ENCODE data around the gene CA12.

CA12 gene

GRCh38 chr15:63369296-63369695, 12.3 kb downstream of the CA12 start:
- no peaks in the 10 kb centered on the region for H3K4me1 ChIP-seq (ENCODE audit: control insufficient read depth in 1 of 2, insufficient read depth in 2 of 2, low read length in 2 of 2)
- no peaks in the 10 kb centered on the region for H3K36me3 ChIP-seq (ENCODE audit: control insufficient read depth in 1 of 2, insufficient read depth in 2 of 2, low read length in 2 of 2)
- H3K9ac ChIP-seq (ENCODE audit: low read depth in 1 of 2, low read length in 2 of 2) = no peak overlapping the region
- H3K4me3 ChIP-seq (ENCODE audit: low read depth in 1 of 2, low read length in 2 of 2) = no peak overlapping the region
- no peaks in the 10 kb centered on the region for H3K27me3 ChIP-seq (ENCODE audit: control insufficient read depth in 1 of 2, insufficient read depth in 2 of 2, low read length in 2 of 2)
- no peak overlapping the region for H3K27ac ChIP-seq (ENCODE audit: low read depth, low read length)
- no peaks in the 10 kb centered on the region for H3K9me3 ChIP-seq (ENCODE audit: control insufficient read depth in 1 of 2, low read length in 2 of 2)

- Histone ChIP-seq H3K36me3 (ENCODE audit: control insufficient read depth in 1 of 2, insufficient read depth in 2 of 2, low read length in 2 of 2) (no peaks in the 10 kb centered on the region), H3K9me3 (ENCODE audit: control insufficient read depth in 1 of 2, low read length in 2 of 2) (no peaks in the 10 kb centered on the region), H3K4me3 (ENCODE audit: low read depth in 1 of 2, low read length in 2 of 2) (no peak overlapping the region), H3K4me1 (ENCODE audit: control insufficient read depth in 1 of 2, insufficient read depth in 2 of 2, low read length in 2 of 2) (no peaks in the 10 kb centered on the region), H3K9ac (ENCODE audit: low read depth in 1 of 2, low read length in 2 of 2) (no peak overlapping the region), H3K27me3 (ENCODE audit: control insufficient read depth in 1 of 2, insufficient read depth in 2 of 2, low read length in 2 of 2) (no peaks in the 10 kb centered on the region), H3K27ac (ENCODE audit: low read depth, low read length) (no peak overlapping the region)
These were observed 13.1 kb downstream of the CA12 start for GRCh38 chr15:63368503-63368902.

- Histone ChIP-seq H3K9ac (ENCODE audit: low read depth in 1 of 2, low read length in 2 of 2) (no peak overlapping the region), H3K4me3 (ENCODE audit: low read depth in 1 of 2, low read length in 2 of 2) (no peak overlapping the region), H3K9me3 (ENCODE audit: control insufficient read depth in 1 of 2, low read length in 2 of 2) (no peaks in the 10 kb centered on the region), H3K4me1 (ENCODE audit: control insufficient read depth in 1 of 2, insufficient read depth in 2 of 2, low read length in 2 of 2) (no peaks in the 10 kb centered on the region), H3K27me3 (ENCODE audit: control insufficient read depth in 1 of 2, insufficient read depth in 2 of 2, low read length in 2 of 2) (no peaks in the 10 kb centered on the region), H3K36me3 (ENCODE audit: control insufficient read depth in 1 of 2, insufficient read depth in 2 of 2, low read length in 2 of 2) (no peaks in the 10 kb centered on the region), H3K27ac (ENCODE audit: low read depth, low read length) (no peak overlapping the region)
These were observed 13.7 kb downstream of the CA12 start for GRCh38 chr15:63367900-63368299.

GRCh38 chr15:63367390-63367789, 14.3 kb downstream of the CA12 start:
- H3K9ac ChIP-seq (ENCODE audit: low read depth in 1 of 2, low read length in 2 of 2) = no peak overlapping the region
- H3K27ac ChIP-seq (ENCODE audit: low read depth, low read length) = no peak overlapping the region
- no peaks in the 10 kb centered on the region for H3K27me3 ChIP-seq (ENCODE audit: control insufficient read depth in 1 of 2, insufficient read depth in 2 of 2, low read length in 2 of 2)
- H3K4me3 ChIP-seq (ENCODE audit: low read depth in 1 of 2, low read length in 2 of 2) = no peak overlapping the region
- H3K4me1 ChIP-seq (ENCODE audit: control insufficient read depth in 1 of 2, insufficient read depth in 2 of 2, low read length in 2 of 2) = no peaks in the 10 kb centered on the region
- no peaks in the 10 kb centered on the region for H3K36me3 ChIP-seq (ENCODE audit: control insufficient read depth in 1 of 2, insufficient read depth in 2 of 2, low read length in 2 of 2)
- no peaks in the 10 kb centered on the region for H3K9me3 ChIP-seq (ENCODE audit: control insufficient read depth in 1 of 2, low read length in 2 of 2)

- Histone ChIP-seq H3K4me1 (ENCODE audit: control insufficient read depth in 1 of 2, insufficient read depth in 2 of 2, low read length in 2 of 2) (no peaks in the 10 kb centered on the region), H3K27ac (ENCODE audit: low read depth, low read length) (no peak overlapping the region), H3K9ac (ENCODE audit: low read depth in 1 of 2, low read length in 2 of 2) (no peak overlapping the region), H3K36me3 (ENCODE audit: control insufficient read depth in 1 of 2, insufficient read depth in 2 of 2, low read length in 2 of 2) (no peaks in the 10 kb centered on the region), H3K27me3 (ENCODE audit: control insufficient read depth in 1 of 2, insufficient read depth in 2 of 2, low read length in 2 of 2) (no peaks in the 10 kb centered on the region), H3K9me3 (ENCODE audit: control insufficient read depth in 1 of 2, low read length in 2 of 2) (no peaks in the 10 kb centered on the region), H3K4me3 (ENCODE audit: low read depth in 1 of 2, low read length in 2 of 2) (no peak overlapping the region)
These were observed 15.2 kb downstream of the CA12 start for GRCh38 chr15:63366451-63366850.

- H3K27ac ChIP-seq (ENCODE audit: low read depth, low read length) = no peak overlapping the region
- no peaks in the 10 kb centered on the region for H3K4me1 ChIP-seq (ENCODE audit: control insufficient read depth in 1 of 2, insufficient read depth in 2 of 2, low read length in 2 of 2)
These were observed 16.4 kb downstream of the CA12 start for GRCh38 chr15:63365273-63365680.

GRCh38 chr15:63364399-63365272, 17.0 kb downstream of the CA12 start:
- Histone ChIP-seq H3K9ac (ENCODE audit: low read depth in 1 of 2, low read length in 2 of 2) (no peak overlapping the region), H3K4me3 (ENCODE audit: low read depth in 1 of 2, low read length in 2 of 2) (no peak overlapping the region), H3K27me3 (ENCODE audit: control insufficient read depth in 1 of 2, insufficient read depth in 2 of 2, low read length in 2 of 2) (no peaks in the 10 kb centered on the region), H3K4me1 (ENCODE audit: control insufficient read depth in 1 of 2, insufficient read depth in 2 of 2, low read length in 2 of 2) (no peaks in the 10 kb centered on the region), H3K36me3 (ENCODE audit: control insufficient read depth in 1 of 2, insufficient read depth in 2 of 2, low read length in 2 of 2) (no peaks in the 10 kb centered on the region), H3K27ac (ENCODE audit: low read depth, low read length) (no peak overlapping the region), H3K9me3 (ENCODE audit: control insufficient read depth in 1 of 2, low read length in 2 of 2) (no peaks in the 10 kb centered on the region)

More at GRCh38 chr15:63365273-63365680, 16.4 kb downstream of the CA12 start:
- Histone ChIP-seq H3K4me3 (ENCODE audit: low read depth in 1 of 2, low read length in 2 of 2) (no peak overlapping the region), H3K9me3 (ENCODE audit: control insufficient read depth in 1 of 2, low read length in 2 of 2) (no peaks in the 10 kb centered on the region), H3K9ac (ENCODE audit: low read depth in 1 of 2, low read length in 2 of 2) (no peak overlapping the region), H3K27me3 (ENCODE audit: control insufficient read depth in 1 of 2, insufficient read depth in 2 of 2, low read length in 2 of 2) (no peaks in the 10 kb centered on the region), H3K36me3 (ENCODE audit: control insufficient read depth in 1 of 2, insufficient read depth in 2 of 2, low read length in 2 of 2) (no peaks in the 10 kb centered on the region)

- no peaks in the 10 kb centered on the region for H3K36me3 ChIP-seq (ENCODE audit: control insufficient read depth in 1 of 2, insufficient read depth in 2 of 2, low read length in 2 of 2)
- no peaks in the 10 kb centered on the region for H3K27me3 ChIP-seq (ENCODE audit: control insufficient read depth in 1 of 2, insufficient read depth in 2 of 2, low read length in 2 of 2)
- H3K4me3 ChIP-seq (ENCODE audit: low read depth in 1 of 2, low read length in 2 of 2) = no peak overlapping the region
- no peaks in the 10 kb centered on the region for H3K9me3 ChIP-seq (ENCODE audit: control insufficient read depth in 1 of 2, low read length in 2 of 2)
- H3K27ac ChIP-seq (ENCODE audit: low read depth, low read length) = no peak overlapping the region
- no peak overlapping the region for H3K9ac ChIP-seq (ENCODE audit: low read depth in 1 of 2, low read length in 2 of 2)
- no peaks in the 10 kb centered on the region for H3K4me1 ChIP-seq (ENCODE audit: control insufficient read depth in 1 of 2, insufficient read depth in 2 of 2, low read length in 2 of 2)
These were observed 18.4 kb downstream of the CA12 start for GRCh38 chr15:63363292-63363691.

GRCh38 chr15:63362885-63363284, 18.8 kb downstream of the CA12 start:
- Histone ChIP-seq H3K27ac (ENCODE audit: low read depth, low read length) (no peak overlapping the region), H3K9me3 (ENCODE audit: control insufficient read depth in 1 of 2, low read length in 2 of 2) (no peaks in the 10 kb centered on the region), H3K9ac (ENCODE audit: low read depth in 1 of 2, low read length in 2 of 2) (no peak overlapping the region), H3K4me3 (ENCODE audit: low read depth in 1 of 2, low read length in 2 of 2) (no peak overlapping the region), H3K27me3 (ENCODE audit: control insufficient read depth in 1 of 2, insufficient read depth in 2 of 2, low read length in 2 of 2) (no peaks in the 10 kb centered on the region), H3K36me3 (ENCODE audit: control insufficient read depth in 1 of 2, insufficient read depth in 2 of 2, low read length in 2 of 2) (no peaks in the 10 kb centered on the region), H3K4me1 (ENCODE audit: control insufficient read depth in 1 of 2, insufficient read depth in 2 of 2, low read length in 2 of 2) (no peaks in the 10 kb centered on the region)

- Histone ChIP-seq H3K36me3 (ENCODE audit: control insufficient read depth in 1 of 2, insufficient read depth in 2 of 2, low read length in 2 of 2) (no peaks in the 10 kb centered on the region), H3K9me3 (ENCODE audit: control insufficient read depth in 1 of 2, low read length in 2 of 2) (no peaks in the 10 kb centered on the region), H3K9ac (ENCODE audit: low read depth in 1 of 2, low read length in 2 of 2) (no peak overlapping the region), H3K4me3 (ENCODE audit: low read depth in 1 of 2, low read length in 2 of 2) (no peak overlapping the region), H3K27me3 (ENCODE audit: control insufficient read depth in 1 of 2, insufficient read depth in 2 of 2, low read length in 2 of 2) (no peaks in the 10 kb centered on the region), H3K27ac (ENCODE audit: low read depth, low read length) (no peak overlapping the region), H3K4me1 (ENCODE audit: control insufficient read depth in 1 of 2, insufficient read depth in 2 of 2, low read length in 2 of 2) (no peaks in the 10 kb centered on the region)
These were observed 19.4 kb downstream of the CA12 start for GRCh38 chr15:63362196-63362595.
